ENCODE results near the gene ESYT2. TPM values are rescaled to one million over a fixed set of nuclear protein-coding genes. Genes with fewer than 3 reads are reported as not detected.

The ESYT2 gene
- total RNA-seq, 1 donor from 2014 or later: 53.1 TPM

GRCh38 chr7:158796667-158797066 is 32.6 kb downstream of the ESYT2 start:
- no peaks in the 10 kb centered on the region for H3K27me3 ChIP-seq (ENCODE audit: control insufficient read depth, insufficient read depth, low read length)
- TF ChIP-seq, protein P1, sequence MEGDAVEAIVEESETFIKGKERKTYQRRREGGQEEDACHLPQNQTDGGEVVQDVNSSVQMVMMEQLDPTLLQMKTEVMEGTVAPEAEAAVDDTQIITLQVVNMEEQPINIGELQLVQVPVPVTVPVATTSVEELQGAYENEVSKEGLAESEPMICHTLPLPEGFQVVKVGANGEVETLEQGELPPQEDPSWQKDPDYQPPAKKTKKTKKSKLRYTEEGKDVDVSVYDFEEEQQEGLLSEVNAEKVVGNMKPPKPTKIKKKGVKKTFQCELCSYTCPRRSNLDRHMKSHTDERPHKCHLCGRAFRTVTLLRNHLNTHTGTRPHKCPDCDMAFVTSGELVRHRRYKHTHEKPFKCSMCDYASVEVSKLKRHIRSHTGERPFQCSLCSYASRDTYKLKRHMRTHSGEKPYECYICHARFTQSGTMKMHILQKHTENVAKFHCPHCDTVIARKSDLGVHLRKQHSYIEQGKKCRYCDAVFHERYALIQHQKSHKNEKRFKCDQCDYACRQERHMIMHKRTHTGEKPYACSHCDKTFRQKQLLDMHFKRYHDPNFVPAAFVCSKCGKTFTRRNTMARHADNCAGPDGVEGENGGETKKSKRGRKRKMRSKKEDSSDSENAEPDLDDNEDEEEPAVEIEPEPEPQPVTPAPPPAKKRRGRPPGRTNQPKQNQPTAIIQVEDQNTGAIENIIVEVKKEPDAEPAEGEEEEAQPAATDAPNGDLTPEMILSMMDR (IDR thresholded peaks at IDR 0.05; ENCODE audit: insufficient read depth, low read length, poor library complexity, severe bottlenecking): no peak
- DNase-seq (ENCODE audit: low read depth): no peak
- H3K4me3 ChIP-seq (ENCODE audit: low read depth, low read length): no peak overlapping the region
- H3K36me3 ChIP-seq (ENCODE audit: control insufficient read depth, insufficient read depth, low read length): peaks cover 5% of the 10 kb centered on the region

DNA sequence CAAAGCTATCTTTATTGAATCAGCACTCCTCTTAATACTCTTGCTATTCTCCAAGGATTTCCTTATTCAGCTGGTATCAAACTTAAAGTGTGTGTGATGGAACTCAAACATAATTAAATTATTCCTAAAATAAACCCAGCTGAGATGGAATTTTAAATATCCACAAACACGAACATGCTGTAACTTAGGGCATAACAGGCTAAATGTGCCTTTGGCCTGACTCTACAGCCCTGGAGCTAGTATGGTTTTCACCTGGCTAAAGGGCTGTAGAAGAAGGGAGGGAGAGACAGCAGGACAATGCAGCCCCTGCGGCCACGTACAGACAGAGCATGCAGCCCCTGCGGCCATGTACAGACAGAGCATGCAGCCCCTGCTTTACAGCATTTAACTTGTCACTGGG is 34.0 kb downstream of the ESYT2 start:
- Histone ChIP-seq H3K27me3 (ENCODE audit: control insufficient read depth, insufficient read depth, low read length) (no peaks in the 10 kb centered on the region), H3K4me3 (ENCODE audit: low read depth, low read length) (no peak overlapping the region), H3K36me3 (ENCODE audit: control insufficient read depth, insufficient read depth, low read length) (peaks cover 5% of the 10 kb centered on the region)
- TF ChIP-seq, protein P1 (IDR thresholded peaks at IDR 0.05; ENCODE audit: insufficient read depth, low read length, poor library complexity, severe bottlenecking): no peak
- no peak for DNase-seq (ENCODE audit: low read depth)

GRCh38 chr7:158791107-158791506 is 38.2 kb downstream of the ESYT2 start:
- TF ChIP-seq, protein P1 (IDR thresholded peaks at IDR 0.05; ENCODE audit: insufficient read depth, low read length, poor library complexity, severe bottlenecking): no peak
- no peak for DNase-seq (ENCODE audit: low read depth)
- peaks cover 7% of the 10 kb centered on the region for H3K36me3 ChIP-seq (ENCODE audit: control insufficient read depth, insufficient read depth, low read length)
- H3K4me3 ChIP-seq (ENCODE audit: low read depth, low read length): no peak overlapping the region
- no peaks in the 10 kb centered on the region for H3K27me3 ChIP-seq (ENCODE audit: control insufficient read depth, insufficient read depth, low read length)

DNA sequence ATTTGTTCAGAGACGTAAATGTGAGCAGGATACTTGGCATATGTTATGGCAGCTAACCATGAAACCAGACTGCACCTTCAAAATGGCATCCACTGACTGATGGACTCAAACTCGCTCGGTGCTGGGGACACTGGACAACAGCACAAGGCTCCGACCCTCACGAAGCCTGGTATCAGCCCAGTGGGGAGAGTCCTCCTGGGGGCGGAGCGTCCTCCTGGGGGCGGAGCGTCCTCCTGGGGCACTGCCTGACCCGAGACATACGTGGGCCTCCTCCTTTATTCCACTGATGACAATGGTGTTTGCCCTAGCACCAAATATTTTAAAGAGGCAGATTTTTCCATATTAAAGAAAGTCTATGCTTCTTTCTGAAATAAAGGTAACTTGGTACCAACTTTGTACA is 39.5 kb downstream of the ESYT2 start:
- DNase-seq (ENCODE audit: low read depth): no peak
- TF ChIP-seq, protein P1 (IDR thresholded peaks at IDR 0.05; ENCODE audit: insufficient read depth, low read length, poor library complexity, severe bottlenecking): no peak
- no peak overlapping the region for H3K4me3 ChIP-seq (ENCODE audit: low read depth, low read length)
- H3K36me3 ChIP-seq (ENCODE audit: control insufficient read depth, insufficient read depth, low read length): peaks cover 2% of the 10 kb centered on the region
- no peaks in the 10 kb centered on the region for H3K27me3 ChIP-seq (ENCODE audit: control insufficient read depth, insufficient read depth, low read length)

GRCh38 chr7:158786898-158787297 is 42.4 kb downstream of the ESYT2 start:
- DNase-seq (ENCODE audit: low read depth): no peak
- Histone ChIP-seq H3K4me3 (ENCODE audit: low read depth, low read length) (no peak overlapping the region), H3K36me3 (ENCODE audit: control insufficient read depth, insufficient read depth, low read length) (peaks cover 2% of the 10 kb centered on the region), H3K27me3 (ENCODE audit: control insufficient read depth, insufficient read depth, low read length) (no peaks in the 10 kb centered on the region)
- TF ChIP-seq, protein P1 (IDR thresholded peaks at IDR 0.05; ENCODE audit: insufficient read depth, low read length, poor library complexity, severe bottlenecking): no peak

- Histone ChIP-seq H3K27me3 (ENCODE audit: control insufficient read depth, insufficient read depth, low read length) (no peaks in the 10 kb centered on the region), H3K36me3 (ENCODE audit: control insufficient read depth, insufficient read depth, low read length) (peaks cover 6% of the 10 kb centered on the region)
- DNase-seq (ENCODE audit: low read depth): no peak
These were observed 45.0 kb downstream of the ESYT2 start for GRCh38 chr7:158784270-158784669.

More at GRCh38 chr7:158784270-158784669, 45.0 kb downstream of the ESYT2 start:
- TF ChIP-seq, protein P1 (IDR thresholded peaks at IDR 0.05; ENCODE audit: insufficient read depth, low read length, poor library complexity, severe bottlenecking): no peak
- H3K4me3 ChIP-seq (ENCODE audit: low read depth, low read length): no peak overlapping the region
